CD8-positive, alpha-beta memory T cell (primary cell): ENCODE results near the gene NTN4. TPM values are rescaled to one million over a fixed set of nuclear protein-coding genes. Genes with fewer than 3 reads are reported as not detected.

ENCODE experiments used
- CTCF ChIA-PET: fragments of 350-600 bp; sonication (Branson Sonifier 250); formaldehyde crosslinking; loops from one replicate; lab custom pipeline; 2021; ENCODE audit warnings: antibody characterized with exemption; lab: Charles Lee
- POLR2A ChIA-PET: fragments of 350-600 bp; sonication (Branson Sonifier 250); formaldehyde crosslinking; loops from one replicate; lab custom pipeline; 2021; ENCODE audit warnings: antibody characterized with exemption; lab: Charles Lee
- DNase-seq, 5 donors: peaks; one replicate each; pipeline versions ENCODE4 v3.0.0 to v3.0.0-alpha.2; 2020 to 2022; ENCODE audit warnings: mixed read lengths in 1 of 5
- H3K27ac ChIP-seq: one replicate; pipeline ENCODE4 v1.7.0; 2013; ENCODE audit warnings: low read depth, mild to moderate bottlenecking, low read length, moderate library complexity
- H3K27me3 ChIP-seq: 2 replicates; pipeline ENCODE4 v1.7.0; 2013; ENCODE audit warnings: low read length, mild to moderate bottlenecking; ENCODE audit not compliant: insufficient read depth, poor library complexity, severe bottlenecking
- H3K36me3 ChIP-seq: 2 replicates; pipeline ENCODE4 v1.7.0; 2013; ENCODE audit warnings: mild to moderate bottlenecking, low read length, moderate library complexity; ENCODE audit not compliant: insufficient read depth
- H3K4me1 ChIP-seq: 2 replicates; pipeline ENCODE4 v1.7.0; 2013; ENCODE audit warnings: mild to moderate bottlenecking, low read length, moderate library complexity; ENCODE audit not compliant: insufficient read depth
- H3K4me3 ChIP-seq: 2 replicates; pipeline ENCODE4 v1.7.0; 2013; ENCODE audit warnings: mild to moderate bottlenecking, low read length
- H3K9me3 ChIP-seq: 2 replicates; pipeline ENCODE4 v1.7.0; 2013; ENCODE audit warnings: mild to moderate bottlenecking, low read length
- H3K27ac Mint-ChIP-seq, 8 donors: one replicate each; pipeline ENCODE4 v1.8.0; 2020 to 2021; ENCODE audit warnings: mixed read lengths in 8 of 8, mild to moderate bottlenecking in 6 of 8, inconsistent platforms in 3 of 8, moderate library complexity in 3 of 8
- H3K27me3 Mint-ChIP-seq, 2 donors: one replicate each; pipeline ENCODE4 v1.8.0; 2020 to 2021; ENCODE audit warnings: mixed read lengths in 2 of 2, mild to moderate bottlenecking in 1 of 2, moderate library complexity in 1 of 2
- H3K36me3 Mint-ChIP-seq, 3 donors: one replicate each; pipeline ENCODE4 v1.8.0; 2020 to 2021; ENCODE audit warnings: mixed read lengths in 3 of 3, inconsistent platforms in 1 of 3, mild to moderate bottlenecking in 1 of 3
- H3K4me1 Mint-ChIP-seq, 3 donors: one replicate each; pipeline ENCODE4 v1.8.0; 2020 to 2021; ENCODE audit warnings: mixed read lengths in 3 of 3, inconsistent platforms in 1 of 3, mild to moderate bottlenecking in 1 of 3
- H3K4me3 Mint-ChIP-seq, 7 donors: one replicate each; pipeline ENCODE4 v1.8.0; 2020 to 2021; ENCODE audit warnings: mixed read lengths in 7 of 7, mild to moderate bottlenecking in 6 of 7, moderate library complexity in 4 of 7, inconsistent platforms in 2 of 7
- H3K9me3 Mint-ChIP-seq, 5 donors: one replicate each; pipeline ENCODE4 v1.8.0; 2020 to 2022; ENCODE audit warnings: mixed read lengths in 5 of 5, mild to moderate bottlenecking in 3 of 5, moderate library complexity in 2 of 5, inconsistent platforms in 1 of 5
- polyA plus RNA-seq: library from polyadenylated mRNA; unstranded; fragments of 300-500 nt; fragmentation: Illumina TruSeq; gene quantifications from one replicate; pipeline ENCODE4 v1.2.3, GENCODE V29; 2021
- total RNA-seq, 2 experiments: library from RNA; stranded (reverse); gene quantifications; one replicate each; pipeline ENCODE4 v1.2.3, GENCODE V29; 2021

NTN4 gene
- total RNA-seq (not detected), polyA plus RNA-seq (4.2 TPM)

DNA sequence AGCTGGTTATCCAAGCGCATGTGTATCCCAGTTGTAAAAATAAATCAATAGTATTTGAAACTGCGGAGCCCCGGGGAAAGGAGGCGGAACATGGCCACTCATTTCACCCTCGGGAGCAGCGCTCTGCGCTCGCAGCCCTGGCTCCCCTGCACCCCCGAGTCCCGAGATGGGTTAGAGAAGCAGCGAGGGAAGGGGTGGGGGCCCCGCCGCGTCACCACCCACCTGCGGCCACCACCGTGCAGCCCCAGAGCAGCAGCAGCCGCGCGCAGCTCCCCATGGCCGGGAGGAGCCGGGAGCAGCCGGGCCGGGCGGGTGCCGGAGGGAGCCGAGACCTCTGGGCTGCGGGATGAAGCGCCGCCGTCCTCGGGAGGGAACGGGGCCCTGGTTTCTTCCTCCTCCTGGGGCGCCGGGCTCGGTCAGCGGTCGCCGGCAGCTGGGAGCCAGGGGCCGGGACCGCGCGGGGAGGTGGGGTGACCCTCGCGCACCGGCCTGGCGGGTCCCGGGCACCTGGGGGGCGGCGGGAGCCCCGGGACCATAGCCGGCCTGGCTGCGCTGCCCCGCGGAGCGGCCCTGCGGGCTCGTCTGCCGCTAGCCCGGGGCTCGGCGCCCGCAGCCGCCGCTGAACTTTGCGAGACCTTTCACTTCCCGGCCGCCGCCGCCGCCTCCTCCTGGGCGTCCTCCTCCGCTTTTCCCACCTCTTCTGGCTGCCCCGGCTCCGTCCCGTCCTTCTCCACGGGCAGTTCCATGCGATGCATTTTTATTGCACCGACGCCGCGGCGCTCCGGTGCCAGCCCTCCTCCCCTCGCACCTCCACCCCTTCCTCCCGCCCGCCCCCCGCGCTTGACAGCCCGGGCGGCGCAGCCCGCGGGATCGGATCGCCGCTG, at the start of gene NTN4:
Gene NTN4 (minus strand): TSS at position 732 of the 884 bp plus-strand sequence. CDS start 455 bp downstream, at position 277.
- H3K4me3 Mint-ChIP-seq, result peak within 1 kb of the TSS; percentile 85 to 96 (median 88)
- Histone ChIP-seq H3K36me3 (no peaks in the 10 kb centered on the region), H3K4me1 (peaks cover 9% of the 10 kb centered on the region), H3K27me3 (peaks cover 17% of the 10 kb centered on the region), H3K27ac (no peak within 1 kb of the TSS), H3K4me3 (peak within 1 kb of the TSS; percentile 33), H3K9me3 (no peaks in the 10 kb centered on the region)
- H3K27ac Mint-ChIP-seq, result peak within 1 kb of the TSS; percentile 34 to 95 (median 86)
- POLR2A ChIA-PET, result no interaction called here
- no peaks in the 10 kb centered on the region for H3K36me3 Mint-ChIP-seq
- peaks cover 37 to 79% of the 10 kb centered on the region in 2 donors for H3K27me3 Mint-ChIP-seq
- peak in 3 of 5 donors; percentile 15 to 23 (median 18) for DNase-seq
- CTCF ChIA-PET, result no interaction called here
- H3K9me3 Mint-ChIP-seq, result no peaks in the 10 kb centered on the region
- peaks cover 12 to 22% (median 14%) of the 10 kb centered on the region in 3 donors for H3K4me1 Mint-ChIP-seq

- DNase-seq, result no peak
- ChIA-PET POLR2A (no interaction called here), CTCF (no interaction called here)
- Mint-ChIP-seq H3K36me3 (no peaks in the 10 kb centered on the region), H3K27ac (peak overlapping the region in 3 of 8 donors; percentile 31 to 72 (median 66)), H3K9me3 (peaks cover 0 to 2% (median 0%) of the 10 kb centered on the region in 5 donors), H3K4me1 (peaks cover 2 to 9% (median 7%) of the 10 kb centered on the region in 3 donors), H3K27me3 (peaks cover 9 to 22% of the 10 kb centered on the region in 2 donors), H3K4me3 (peak overlapping the region in 1 of 7 donors; percentile 43)
- Histone ChIP-seq H3K27ac (no peak overlapping the region), H3K36me3 (no peaks in the 10 kb centered on the region), H3K27me3 (no peaks in the 10 kb centered on the region), H3K4me3 (no peak overlapping the region), H3K9me3 (no peaks in the 10 kb centered on the region), H3K4me1 (no peaks in the 10 kb centered on the region)
Observed at GRCh38 chr12:95838125-95838524, 47.6 kb upstream of the NTN4 start.

- ChIA-PET CTCF (no interaction called here), POLR2A (no interaction called here)
- no peaks in the 10 kb centered on the region for H3K36me3 Mint-ChIP-seq
- peaks cover 10 to 23% of the 10 kb centered on the region in 2 donors for H3K27me3 Mint-ChIP-seq
- Histone ChIP-seq H3K4me3 (no peak overlapping the region), H3K4me1 (no peaks in the 10 kb centered on the region), H3K27me3 (no peaks in the 10 kb centered on the region), H3K36me3 (no peaks in the 10 kb centered on the region), H3K27ac (no peak overlapping the region), H3K9me3 (no peaks in the 10 kb centered on the region)
- peaks cover 2 to 9% (median 7%) of the 10 kb centered on the region in 3 donors for H3K4me1 Mint-ChIP-seq
- H3K9me3 Mint-ChIP-seq, result peaks cover 0 to 2% (median 0%) of the 10 kb centered on the region in 5 donors
- peak overlapping the region in 1 of 8 donors; percentile 66 for H3K27ac Mint-ChIP-seq
- H3K4me3 Mint-ChIP-seq, result peak overlapping the region in 1 of 7 donors; percentile 43
- no peak for DNase-seq
Observed at GRCh38 chr12:95837240-95838038, 46.9 kb upstream of the NTN4 start.

DNA sequence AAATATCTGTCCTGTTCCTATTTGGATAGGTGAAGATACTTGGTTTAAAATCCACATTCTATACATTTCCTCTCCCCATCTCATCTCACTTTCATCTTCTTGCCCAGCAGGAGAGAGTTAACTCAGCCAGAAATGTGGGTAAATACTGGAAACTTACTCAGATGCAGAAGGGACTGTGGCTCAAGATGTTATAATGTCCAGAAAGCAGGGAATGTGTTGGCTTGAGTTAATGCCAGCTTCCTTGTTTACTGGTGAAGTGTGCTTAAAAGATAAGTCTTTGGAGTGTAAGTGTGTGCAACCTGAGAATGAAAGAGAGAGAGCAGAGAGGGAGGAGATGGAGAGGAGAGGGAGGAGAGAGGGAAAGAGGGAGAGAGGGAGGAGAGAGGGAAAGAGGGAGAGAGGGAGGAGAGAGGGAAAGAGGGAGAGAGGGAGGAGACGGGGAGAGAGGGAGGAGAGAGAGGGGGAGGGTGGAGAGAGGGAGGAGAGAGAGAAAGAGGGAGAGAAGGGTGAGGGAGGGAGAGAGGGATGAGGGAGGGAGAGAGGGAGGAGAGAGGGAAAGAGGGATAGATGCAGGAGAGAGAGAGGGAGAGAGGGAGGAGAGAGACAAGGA, 46.2 kb upstream of the NTN4 start:
- CTCF ChIA-PET, result no interaction called here
- H3K27ac Mint-ChIP-seq, result no peak overlapping the region
- POLR2A ChIA-PET, result no interaction called here
- Histone ChIP-seq H3K4me3 (no peak overlapping the region), H3K36me3 (no peaks in the 10 kb centered on the region), H3K9me3 (no peaks in the 10 kb centered on the region), H3K27me3 (no peaks in the 10 kb centered on the region), H3K4me1 (no peaks in the 10 kb centered on the region), H3K27ac (no peak overlapping the region)
- no peaks in the 10 kb centered on the region for H3K36me3 Mint-ChIP-seq
- H3K4me1 Mint-ChIP-seq, result peaks cover 2 to 9% (median 7%) of the 10 kb centered on the region in 3 donors
- H3K9me3 Mint-ChIP-seq, result peaks cover 0 to 2% (median 0%) of the 10 kb centered on the region in 5 donors
- no peak for DNase-seq
- H3K27me3 Mint-ChIP-seq, result peaks cover 14 to 29% of the 10 kb centered on the region in 2 donors
- no peak overlapping the region for H3K4me3 Mint-ChIP-seq

- Mint-ChIP-seq H3K9me3 (peaks cover 0 to 2% (median 0%) of the 10 kb centered on the region in 5 donors), H3K4me3 (no peak overlapping the region), H3K27ac (no peak overlapping the region), H3K36me3 (no peaks in the 10 kb centered on the region), H3K27me3 (peaks cover 14 to 32% of the 10 kb centered on the region in 2 donors), H3K4me1 (peaks cover 2 to 9% (median 7%) of the 10 kb centered on the region in 3 donors)
- DNase-seq, result no peak
- H3K9me3 ChIP-seq, result no peaks in the 10 kb centered on the region
- H3K4me3 ChIP-seq, result no peak overlapping the region
- no peaks in the 10 kb centered on the region for H3K4me1 ChIP-seq
- H3K27ac ChIP-seq, result no peak overlapping the region
- H3K27me3 ChIP-seq, result no peaks in the 10 kb centered on the region
- no peaks in the 10 kb centered on the region for H3K36me3 ChIP-seq
- CTCF ChIA-PET, result no interaction called here
- POLR2A ChIA-PET, result no interaction called here
Observed at GRCh38 chr12:95836185-95836609, 45.6 kb upstream of the NTN4 start.

GRCh38 chr12:95834572-95834971, 44.0 kb upstream of the NTN4 start:
- Mint-ChIP-seq H3K27me3 (peaks cover 16 to 38% of the 10 kb centered on the region in 2 donors), H3K9me3 (peaks cover 0 to 2% (median 0%) of the 10 kb centered on the region in 5 donors), H3K27ac (no peak overlapping the region), H3K4me3 (no peak overlapping the region), H3K36me3 (no peaks in the 10 kb centered on the region), H3K4me1 (peaks cover 2 to 9% (median 7%) of the 10 kb centered on the region in 3 donors)
- POLR2A ChIA-PET, result no interaction called here
- Histone ChIP-seq H3K27me3 (no peaks in the 10 kb centered on the region), H3K36me3 (no peaks in the 10 kb centered on the region), H3K4me1 (no peaks in the 10 kb centered on the region), H3K27ac (no peak overlapping the region), H3K4me3 (no peak overlapping the region), H3K9me3 (no peaks in the 10 kb centered on the region)
- no peak for DNase-seq
- CTCF ChIA-PET, result no interaction called here

DNA sequence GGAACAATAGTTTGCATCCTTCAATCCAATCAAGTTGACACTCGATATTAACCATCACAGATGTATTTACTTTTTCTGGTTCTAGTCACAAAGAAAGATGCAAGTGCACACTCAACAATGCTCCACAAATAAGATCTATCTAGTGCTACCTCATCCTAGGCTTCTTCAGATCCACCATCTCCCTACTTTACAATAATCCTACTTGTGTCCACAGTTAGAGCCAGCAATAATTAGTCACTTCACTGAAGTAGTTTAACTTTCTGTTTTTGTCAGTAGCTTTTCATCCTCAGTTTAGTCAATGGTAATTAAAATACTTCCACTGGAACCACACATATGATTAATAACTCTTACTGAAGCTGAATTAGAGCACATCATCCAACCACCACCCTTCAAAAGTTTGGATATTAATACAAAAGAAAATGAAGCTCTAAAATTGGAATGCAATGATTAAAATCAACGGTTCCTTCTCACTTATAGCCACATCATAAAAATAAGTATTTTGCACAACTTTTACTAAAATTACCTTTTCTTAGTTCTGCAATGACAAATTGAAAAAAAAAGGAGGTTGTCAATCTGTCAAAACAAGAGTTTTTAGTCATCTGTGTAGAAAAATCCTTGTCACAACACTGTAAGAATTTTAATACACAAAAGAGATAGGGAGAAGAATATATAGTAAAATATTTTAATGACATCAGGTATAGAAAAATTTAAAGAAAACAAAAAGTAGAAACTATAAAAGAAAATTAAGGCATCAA, 39.9 kb upstream of the NTN4 start:
- H3K27ac Mint-ChIP-seq, result no peak overlapping the region
- H3K27me3 Mint-ChIP-seq, result peaks cover 16 to 24% of the 10 kb centered on the region in 2 donors
- H3K4me1 Mint-ChIP-seq, result no peaks in the 10 kb centered on the region
- CTCF ChIA-PET, result no interaction called here
- Histone ChIP-seq H3K4me1 (no peaks in the 10 kb centered on the region), H3K9me3 (no peaks in the 10 kb centered on the region), H3K36me3 (no peaks in the 10 kb centered on the region), H3K27ac (no peak overlapping the region), H3K4me3 (no peak overlapping the region), H3K27me3 (no peaks in the 10 kb centered on the region)
- DNase-seq, result no peak
- H3K9me3 Mint-ChIP-seq, result peaks cover 0 to 2% (median 0%) of the 10 kb centered on the region in 5 donors
- no peaks in the 10 kb centered on the region for H3K36me3 Mint-ChIP-seq
- POLR2A ChIA-PET, result no interaction called here
- no peak overlapping the region for H3K4me3 Mint-ChIP-seq
